ENCODE results near the gene SORCS2.
A peak's percentile ranks its signal among the peaks of the same experiment; 100 is the strongest.

SORCS2 gene

DNA sequence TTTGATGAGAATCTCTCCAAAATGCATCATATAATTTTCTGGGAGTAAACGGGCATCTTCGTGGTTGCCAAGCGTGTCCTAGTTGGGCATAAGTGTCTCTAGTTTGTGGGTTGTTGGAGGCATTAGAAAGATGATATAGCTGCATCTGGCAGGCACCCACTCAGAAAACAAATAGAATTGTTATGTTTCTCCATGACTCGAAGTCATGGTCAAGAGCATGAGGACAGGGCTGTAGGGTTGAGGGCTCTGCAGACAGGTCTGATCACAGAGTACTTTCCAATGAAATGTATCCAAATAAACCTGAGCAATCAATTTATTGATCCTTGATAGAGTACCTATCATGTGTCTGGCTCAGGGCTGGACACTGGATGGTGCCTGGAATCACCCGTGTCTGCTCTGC is 82.7 kb downstream of the SORCS2 start:
- no peak for DNase-seq

DNA sequence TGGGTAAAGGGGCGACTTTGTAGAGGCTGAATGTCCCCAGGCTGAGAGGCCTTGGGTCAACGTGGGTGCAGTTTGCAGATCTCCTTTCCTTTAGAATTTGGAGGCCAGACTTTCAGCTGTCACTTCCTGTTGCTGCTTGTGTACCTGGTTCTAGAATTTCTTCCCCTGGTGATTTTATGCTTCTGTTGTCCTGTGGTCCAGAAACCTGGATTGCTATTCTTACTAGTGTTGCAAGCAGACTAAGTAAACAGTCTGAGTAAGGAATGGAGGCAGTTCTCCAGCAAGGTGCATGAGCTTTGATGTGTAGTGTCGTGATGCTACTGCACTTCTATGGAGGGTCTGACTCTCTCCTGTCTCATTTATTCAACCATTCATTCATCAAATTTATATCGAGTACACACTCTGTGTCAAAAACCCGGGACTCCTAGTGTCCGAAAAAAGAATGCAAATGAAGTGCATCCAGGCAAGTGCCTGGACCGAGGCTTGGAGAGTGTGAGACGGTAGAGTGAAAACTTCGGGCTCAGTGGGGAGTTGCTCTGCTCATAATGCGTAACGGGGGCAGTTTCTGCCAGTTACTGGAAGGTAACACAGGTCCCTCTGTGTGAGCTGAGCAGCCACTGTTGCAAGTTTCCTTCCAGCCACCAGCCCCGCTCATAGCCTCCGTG is 83.3 kb downstream of the SORCS2 start:
- no peak for DNase-seq

DNA sequence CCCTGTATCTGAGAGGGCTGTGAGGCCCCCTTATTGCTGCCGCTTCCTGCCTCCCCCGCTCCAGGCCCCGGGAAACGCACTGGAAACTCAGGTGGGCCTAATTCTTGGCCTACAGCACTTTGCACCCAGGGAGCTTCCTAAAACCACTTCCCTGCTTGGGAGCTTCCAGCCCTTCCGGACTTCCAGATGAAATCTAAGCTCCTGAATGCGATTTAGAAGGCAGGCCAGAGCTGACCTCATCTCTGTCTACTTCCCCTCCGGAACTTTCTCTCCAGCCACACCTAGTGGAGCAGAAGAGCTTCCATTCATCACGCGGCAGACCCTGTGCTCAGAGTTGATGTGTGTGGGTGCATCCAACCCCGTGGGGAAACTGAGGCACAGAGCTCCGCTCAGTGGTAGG is 84.2 kb downstream of the SORCS2 start:
- DNase-seq, result no peak

DNA sequence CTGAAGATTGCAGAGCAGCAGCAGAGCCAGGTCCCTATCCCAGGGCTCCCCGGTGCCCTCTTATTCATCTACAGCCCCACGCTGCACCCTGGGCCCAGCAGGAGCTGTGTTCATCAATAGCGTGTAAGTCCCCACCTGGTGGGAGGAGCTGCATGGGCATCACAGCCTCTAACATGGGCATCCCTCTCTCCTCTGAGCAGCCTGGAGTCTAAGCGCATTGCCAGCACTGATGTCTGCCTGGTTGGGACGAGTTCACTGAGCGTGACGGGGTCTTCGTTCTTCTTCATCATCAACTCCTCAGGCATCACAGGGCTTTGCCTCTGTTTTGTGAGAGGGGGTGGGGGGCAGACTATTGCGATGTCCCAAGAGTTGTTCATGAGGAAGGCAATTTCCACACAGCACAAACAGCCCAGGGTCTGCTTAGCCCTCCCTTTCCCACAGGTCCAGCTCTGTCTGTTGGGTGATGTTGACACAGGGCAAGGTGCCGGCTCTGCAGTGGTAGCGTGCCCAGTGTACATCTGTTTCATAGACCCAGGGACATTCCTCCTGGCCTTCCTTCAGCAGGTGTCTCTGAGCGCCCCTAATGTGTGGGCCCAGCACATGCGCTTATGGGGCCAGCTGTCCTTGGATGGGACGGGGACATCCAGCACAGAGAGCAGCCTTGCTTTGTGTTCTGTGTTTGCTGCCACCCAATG is 85.9 kb downstream of the SORCS2 start:
- DNase-seq, result no peak

DNA sequence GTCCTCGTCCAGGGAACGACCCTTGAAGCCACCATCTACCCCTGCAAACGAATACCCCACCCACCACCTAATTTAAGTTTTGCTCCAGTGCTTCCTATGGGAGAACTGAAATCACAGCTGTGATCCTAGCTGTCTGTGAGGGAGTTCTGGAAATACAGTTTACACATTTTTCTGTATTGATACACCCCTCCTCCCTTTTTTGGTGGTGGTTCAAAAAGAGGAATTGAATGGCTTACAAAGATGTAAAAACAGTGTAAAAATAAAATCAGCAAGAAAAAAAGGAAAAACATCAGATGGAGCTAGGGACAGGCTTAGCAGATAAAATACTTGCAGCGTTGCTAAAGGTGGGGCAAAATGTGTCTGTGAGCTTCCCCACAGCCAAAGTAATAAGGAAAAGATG is 86.6 kb downstream of the SORCS2 start:
- no peak for DNase-seq

DNA sequence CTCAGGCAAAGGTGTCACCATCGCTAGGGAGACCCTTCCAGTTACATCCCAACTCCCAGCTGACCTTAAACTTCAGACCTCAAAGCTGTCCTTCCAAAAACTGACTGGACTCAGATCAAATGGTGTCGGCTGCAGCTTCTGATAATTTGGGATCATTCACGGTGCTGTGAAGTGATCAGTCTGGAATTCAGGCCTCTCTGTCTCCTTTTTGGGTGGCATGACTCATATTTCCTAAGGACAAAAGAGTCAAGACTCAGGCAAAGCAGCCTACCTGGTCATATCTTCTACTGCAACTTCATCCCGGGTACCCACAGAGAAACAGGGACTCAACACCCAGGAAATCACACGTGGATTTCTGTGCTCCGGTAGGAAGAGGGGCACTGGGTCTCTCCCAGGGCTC is 87.6 kb downstream of the SORCS2 start:
- DNase-seq, result no peak

DNA sequence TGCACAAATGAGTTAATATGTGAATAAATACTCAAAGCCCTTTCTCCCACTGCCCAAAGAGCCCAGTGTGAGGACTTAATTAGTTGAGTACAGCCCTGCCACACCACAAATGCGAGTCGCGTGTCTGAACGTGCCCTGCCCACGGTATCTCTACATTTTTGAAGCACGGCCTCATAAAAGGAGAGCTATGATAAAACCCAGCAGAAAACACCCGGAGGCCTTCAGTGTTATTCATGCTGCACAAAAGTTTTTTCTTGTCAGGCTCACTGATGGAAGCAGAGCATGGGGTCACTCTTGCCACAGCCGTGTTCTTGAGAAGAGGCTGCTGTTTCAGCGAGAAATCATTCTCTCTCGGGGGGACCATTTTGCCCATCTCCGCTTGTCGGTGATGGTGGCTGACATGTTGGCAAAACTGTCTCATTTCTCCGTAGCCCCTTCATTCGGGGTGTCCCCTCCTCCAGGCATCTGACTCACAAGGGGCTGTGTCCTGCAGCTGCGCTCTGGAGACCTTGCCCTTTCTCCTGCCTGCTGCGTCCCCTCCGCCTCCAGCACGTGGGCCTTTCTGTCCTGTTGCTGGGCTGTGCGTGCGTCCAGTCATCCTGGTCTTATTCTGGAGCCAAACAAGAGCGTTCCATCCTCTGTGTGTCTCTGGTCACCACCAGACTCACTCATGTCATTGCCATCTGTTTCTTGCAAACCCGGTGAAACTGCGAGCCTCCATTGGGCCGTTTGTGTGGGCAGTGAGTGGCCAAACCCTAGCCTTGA is 88.8 kb downstream of the SORCS2 start:
- no peak for DNase-seq

DNA sequence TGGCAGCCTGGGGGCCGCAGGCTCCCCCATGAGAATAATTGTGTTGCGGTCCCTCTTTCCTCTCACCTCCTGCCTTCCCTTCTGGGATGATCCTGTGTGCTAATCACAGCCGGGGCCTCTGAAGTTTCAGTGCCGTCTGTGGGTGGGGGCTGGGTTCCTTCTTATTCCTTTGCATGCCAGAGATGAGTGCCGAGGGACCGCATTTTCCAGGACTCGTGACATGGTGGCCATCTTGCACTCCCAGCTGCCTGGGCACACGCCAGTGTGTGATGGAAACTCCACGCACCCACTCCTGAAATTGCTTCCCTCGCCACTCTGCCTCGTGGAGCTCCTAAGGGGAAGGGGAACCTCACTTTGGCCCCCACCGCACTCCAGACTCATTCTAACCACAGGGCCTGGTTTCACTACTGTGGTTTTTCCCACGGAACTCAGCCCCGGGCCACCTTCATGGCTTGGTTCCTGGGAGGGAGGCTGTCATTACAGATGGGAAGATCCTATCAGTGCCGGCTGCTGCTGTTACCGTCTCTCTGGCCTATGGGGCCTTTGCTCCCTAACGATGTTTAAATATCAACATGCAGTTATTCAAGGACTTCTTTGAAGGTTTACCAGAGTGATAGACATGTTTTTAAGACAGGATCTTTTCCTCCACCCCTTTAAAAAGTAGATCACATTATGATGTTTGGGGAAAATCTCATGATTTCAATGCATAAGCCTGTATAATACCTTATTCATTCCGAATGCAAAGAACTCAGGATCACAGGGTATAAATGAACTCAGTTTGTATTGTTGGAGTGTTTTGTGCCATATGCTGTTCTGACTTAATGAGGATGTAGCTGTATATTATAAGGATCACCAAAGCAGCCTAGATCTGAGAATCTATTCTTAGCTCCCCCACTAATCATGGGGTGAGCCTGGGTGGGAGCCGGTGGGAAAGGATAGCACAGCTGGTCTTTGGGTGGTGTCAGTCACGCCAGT is 89.6 kb downstream of the SORCS2 start:
- DNase-seq, result no peak

DNA sequence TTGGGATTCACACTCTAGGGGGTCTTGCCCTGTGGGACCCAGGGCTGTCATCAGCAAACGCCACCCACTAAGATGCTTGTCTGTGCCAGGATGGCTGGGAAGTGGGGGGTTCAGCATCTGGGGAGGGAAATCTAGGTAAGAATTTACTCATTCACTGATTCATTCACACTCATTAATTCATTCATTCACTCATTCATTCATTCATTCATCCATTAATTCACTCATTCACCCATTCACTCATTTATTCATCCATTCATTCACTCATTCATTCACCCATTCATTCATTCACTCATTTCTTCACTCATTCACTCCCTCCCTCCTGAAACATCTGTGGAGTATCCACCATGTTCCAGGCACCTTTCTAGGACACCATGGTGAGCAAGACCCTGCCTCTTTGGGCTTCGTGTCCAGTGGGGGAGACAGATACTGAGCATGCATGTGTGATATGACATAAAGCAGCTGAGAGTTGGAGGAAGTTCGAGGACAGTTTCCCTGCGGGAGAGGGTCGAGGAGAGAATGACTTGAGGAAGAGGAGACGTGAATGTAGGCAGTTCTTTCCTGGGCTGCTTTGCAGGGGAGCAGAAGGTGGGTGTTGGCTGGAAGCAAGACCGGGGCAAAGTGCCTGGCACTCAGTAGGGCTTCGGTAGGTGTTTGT is 90.6 kb downstream of the SORCS2 start:
- no peak for DNase-seq

DNA sequence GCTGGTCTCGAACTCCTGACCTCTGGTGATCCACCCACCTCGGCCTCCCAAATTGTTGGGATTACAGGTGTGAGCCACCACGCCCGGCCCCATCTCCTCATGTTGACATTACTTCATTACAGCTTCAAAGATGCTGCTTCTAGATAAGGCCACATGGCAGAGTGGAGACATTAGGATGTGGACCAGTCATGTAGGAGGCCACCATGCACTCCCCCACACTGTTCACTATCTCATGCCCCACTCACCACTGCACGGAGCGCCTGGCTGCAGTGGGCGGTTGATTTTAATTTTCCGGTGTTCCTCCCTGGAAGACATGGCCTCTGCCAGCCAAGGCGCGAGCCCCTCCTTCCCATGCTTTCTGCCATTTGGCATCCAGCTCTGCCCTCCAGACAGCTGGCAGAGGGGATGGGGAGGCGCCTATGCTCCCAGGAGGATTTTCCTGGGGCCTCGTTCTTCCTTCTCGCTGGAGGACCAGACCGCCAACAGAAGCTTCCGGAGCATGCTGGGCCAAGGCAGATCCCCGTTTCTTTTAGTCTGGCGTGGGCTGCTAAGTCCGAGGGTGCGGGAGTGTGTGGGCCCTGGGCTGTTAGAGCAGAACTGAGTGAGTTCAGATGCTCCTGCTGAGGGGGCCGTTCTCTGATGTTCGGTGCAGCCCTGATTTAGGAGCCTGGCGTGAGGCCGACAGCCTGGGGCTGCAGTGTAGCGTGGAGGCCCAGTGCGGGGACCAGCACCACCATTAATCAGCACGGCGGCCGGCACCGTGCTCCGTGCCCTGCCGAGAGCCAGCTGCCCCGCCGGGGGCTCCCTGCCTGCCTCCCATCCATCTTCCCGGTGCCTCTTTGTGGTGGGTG is 93.1 kb downstream of the SORCS2 start:
- DNase-seq, result peak; percentile 23 to 76

DNA sequence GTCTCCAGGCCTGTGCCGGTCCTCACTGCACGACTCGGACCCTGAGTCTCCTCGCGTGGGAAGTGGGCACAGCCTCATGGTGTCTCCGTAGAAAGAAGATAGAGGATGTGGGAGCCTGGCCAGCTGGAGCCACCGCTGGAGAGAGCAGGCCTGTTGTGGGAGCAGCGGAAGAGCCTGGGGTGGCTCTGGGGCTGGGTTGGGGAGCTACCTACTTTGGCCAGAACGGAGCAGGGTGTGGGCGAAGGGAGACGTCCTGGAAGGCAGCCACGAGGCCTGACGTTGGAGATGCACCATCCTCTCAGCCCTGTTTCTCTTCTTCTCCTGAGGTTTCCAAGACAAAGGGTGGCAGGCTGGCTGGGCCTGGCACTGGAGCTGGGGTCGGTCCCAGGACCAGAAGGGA is 93.8 kb downstream of the SORCS2 start:
- no peak for DNase-seq

DNA sequence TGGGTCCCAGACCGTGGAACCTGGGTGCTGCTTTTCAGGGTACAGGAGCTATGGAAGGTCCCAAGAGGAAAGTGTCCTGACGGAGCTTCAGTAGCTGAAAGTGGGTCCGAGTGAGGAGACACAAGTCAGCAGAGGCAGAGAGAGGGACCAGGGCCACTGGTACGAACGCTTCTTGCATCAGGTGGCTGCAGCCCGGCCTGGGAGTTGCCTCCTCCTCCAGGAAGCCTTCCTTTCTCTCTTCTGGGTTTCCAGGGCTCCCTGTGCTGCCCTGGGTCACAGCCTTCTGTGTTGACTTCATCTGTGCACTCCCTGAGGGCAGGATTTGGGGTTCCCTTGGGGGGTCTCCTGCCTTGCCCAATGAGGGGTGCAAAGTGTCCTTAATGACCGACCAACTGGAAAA is 94.5 kb downstream of the SORCS2 start:
- DNase-seq, result no peak

DNA sequence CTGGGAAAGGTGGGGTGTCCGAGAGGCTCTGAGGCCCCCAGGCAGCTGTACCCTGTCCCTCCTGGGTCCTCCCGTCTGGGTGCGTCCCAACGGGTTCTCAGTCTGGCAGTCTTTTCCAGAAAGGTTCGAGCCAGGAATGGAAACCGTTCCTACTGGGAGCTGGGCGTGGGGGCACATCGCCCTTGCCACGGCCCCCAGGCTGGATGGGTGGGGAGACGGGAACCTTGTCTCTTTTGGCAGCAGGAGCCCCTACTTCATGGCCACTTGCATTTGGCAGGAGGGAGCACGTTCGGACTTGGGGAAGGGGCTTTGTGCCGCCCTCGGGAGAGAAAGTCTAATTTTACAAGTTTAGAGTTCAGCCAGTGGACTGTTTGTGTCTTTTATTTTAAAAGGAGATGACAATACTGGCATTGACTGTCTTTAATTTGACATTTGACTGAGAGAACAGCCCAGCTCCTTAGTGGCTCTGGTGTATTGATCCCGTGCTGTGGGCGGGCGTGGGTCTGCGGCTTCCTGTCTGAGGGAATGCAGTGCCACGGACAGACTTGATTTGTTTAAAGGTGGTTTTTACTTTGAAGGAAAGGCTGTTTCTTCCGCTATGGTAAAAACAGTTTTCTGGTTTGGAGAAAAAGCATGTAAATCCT is 95.1 kb downstream of the SORCS2 start:
- no peak for DNase-seq

DNA sequence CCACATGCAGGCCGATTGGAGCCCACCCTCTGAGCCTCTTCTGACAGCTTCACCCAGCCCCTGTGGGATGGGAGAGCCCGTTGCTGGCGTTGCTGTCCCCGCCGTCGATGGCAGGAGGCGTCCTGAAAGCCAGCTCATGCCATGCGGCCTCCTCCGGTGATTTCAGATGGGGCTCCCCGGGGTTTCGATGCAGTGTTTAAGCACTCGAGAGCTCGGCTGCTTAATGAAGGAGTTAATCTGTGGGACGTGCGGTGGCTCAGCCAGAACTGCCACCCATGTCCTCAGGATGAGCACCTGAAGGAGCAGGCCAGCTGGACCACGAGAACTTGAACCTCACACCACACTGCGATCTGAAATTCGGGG is 95.6 kb downstream of the SORCS2 start:
- DNase-seq, result no peak

DNA sequence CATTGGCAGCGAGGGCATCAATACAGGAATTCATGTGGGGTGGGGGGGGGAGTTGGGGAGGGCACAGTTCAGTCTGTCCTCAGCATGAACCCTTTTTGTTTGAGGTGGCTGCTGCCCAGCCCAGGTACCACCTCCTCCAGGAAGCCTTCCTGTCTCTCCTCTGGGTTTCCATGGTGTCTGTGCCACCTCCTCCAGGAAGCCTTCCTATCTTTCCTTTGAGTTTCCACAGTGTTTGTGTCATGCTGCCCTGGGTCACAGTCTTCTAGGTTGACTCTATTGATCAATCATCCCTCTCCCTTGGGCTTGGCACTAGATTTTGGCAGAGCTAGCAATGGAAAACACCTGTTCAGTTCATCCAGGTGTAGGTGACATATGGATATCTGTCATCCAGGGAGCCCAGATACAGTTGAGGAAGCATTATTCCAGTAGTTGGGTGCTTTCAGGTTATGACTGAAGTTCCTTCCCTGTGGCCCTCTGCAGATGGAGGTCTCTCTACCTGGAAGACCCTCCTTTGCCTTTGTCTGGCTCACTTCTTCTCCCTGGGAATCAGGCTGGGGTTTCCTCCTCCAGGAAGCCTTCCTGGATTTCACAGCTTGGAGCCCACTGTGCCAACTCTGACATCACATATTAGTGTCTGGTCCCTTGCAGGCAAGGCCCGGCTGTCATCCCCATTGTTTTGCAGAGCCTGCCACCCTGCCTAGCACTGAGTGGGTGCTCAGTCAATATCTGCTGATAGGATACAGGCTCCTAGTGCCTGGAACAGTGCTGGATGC is 96.6 kb downstream of the SORCS2 start:
- DNase-seq, result no peak

DNA sequence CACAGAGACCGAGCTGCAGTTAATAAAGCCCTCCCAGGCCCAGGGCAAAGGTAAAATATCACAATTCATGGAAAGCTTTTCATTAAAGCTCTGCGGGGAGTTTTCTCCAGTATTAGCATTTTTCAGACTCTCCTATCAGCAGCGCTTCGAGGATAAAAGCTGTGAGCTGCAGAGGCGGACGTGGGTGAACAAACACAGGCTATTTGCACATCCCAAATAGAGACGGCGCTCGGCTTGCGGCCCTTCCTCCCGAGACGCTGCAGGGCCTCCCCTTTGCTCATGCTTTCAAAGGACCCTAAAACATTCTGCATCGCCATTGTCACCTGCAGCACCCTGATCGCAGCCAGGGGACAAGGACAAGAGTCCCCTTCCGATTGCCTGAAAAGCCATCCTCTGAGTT is 97.3 kb downstream of the SORCS2 start:
- no peak for DNase-seq

DNA sequence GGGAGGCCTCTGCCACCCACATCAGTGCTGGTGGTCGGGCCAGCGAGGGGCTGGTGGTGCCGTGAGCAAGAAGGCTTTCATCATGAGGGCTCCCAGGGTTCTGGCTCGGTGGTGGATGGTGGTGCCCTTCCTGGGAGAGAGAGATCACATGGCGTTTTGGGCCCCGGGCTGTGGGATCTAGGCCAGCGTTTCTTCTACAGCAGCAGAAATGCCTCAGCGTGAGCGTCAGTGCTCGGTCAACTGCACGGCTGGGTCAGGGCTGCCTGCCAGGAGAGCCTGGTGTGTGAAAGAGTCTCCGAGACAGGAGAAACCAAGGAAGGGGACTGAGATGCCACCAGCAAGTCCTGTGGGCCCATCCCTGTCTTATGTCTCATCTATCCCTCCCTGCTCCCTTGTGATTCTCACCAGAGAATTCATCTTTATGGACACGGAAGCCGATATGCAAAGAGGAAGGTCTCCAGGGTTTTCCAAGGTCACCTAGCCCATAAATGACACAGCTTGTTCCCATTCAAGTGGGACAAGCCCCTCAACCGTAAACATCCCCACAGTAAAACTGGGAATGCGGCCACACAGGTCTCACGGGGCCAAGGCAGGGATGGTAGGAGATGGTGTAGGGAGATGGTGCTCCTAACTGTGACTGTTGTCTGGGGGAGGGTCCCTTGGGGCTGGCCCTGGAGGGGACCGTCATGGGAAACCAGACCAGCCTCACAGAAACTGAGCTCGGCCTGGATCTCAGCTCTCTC is 99.2 kb downstream of the SORCS2 start:
- no peak for DNase-seq

DNA sequence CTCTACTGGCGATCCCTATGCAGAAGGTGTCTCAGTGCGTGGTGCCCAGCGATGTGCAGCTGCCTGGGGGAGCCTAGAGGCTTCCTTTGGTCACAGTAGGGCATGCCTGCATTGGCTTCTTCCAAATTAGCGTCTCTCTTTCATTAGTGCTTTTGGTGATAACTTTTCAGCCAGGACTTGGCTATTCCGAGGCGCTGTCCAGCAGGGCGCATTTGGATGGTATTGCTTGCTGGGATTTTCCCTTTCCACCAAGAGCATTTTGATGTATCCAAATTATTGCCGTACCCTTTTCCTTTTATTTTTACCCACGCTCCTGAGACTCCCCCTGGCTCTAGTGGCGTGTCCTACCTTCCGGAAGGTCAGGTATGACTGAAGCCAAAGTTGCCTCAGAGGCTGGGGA is 101.4 kb downstream of the SORCS2 start:
- DNase-seq, result no peak

DNA sequence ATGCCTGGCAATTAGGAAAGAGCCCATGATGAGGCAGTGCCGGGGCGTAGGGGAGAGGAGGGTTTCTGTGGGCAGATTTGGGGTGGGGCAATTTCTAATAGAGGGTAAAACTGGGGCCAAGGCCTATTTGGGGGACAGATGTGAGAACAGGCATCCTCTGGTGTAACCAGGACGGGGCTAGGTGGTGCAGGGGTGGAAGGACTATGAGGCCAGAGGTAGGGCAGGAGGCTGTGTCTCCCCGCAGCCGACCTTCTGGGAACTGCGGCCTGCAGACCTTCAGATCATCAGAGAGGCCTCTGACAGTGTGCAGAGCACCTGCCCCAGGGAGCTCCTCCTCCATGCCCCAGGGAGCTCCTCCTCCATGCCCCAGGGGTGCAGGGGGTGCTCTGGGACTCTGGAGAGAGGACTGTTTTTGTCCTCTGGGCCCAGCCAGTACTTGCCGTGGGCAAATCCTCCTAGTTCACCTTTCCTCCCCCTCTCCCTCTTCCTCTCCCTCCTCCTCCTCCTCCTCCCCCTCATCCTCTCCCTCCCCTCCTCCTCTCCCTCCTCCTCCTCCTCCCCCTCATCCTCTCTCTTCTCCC is 101.9 kb downstream of the SORCS2 start:
- DNase-seq, result no peak
